ENCODE measurements around the gene KCNJ16.

GRCh38 chr17:70086516-70086915, 11.5 kb downstream of the KCNJ16 start:
- TF ChIP-seq CTCF (IDR thresholded peaks at IDR 0.05) (no peak), POLR2A (IDR thresholded peaks at IDR 0.05) (no peak)

Measured in body of pancreas (tissue), 4 donors.